HEK293 (cell line): ENCODE results near the gene RPL23.

Source experiments
- HOXD13 ChIP-seq: sonication (generic); formaldehyde crosslinking; IDR thresholded peaks from 2 replicates; pipeline ENCODE4 v1.8.0; 2022; ENCODE audit warnings: missing genetic modification reagents, borderline replicate concordance
- IKZF3 ChIP-seq: fragments of 450-650 bp; IDR thresholded peaks from 2 replicates; pipeline ENCODE4 v1.5.0; 2018; ENCODE audit warnings: missing biosample characterization, mild to moderate bottlenecking, missing genetic modification characterization, moderate library complexity
- KLF8 ChIP-seq: fragments of 450-650 bp; formaldehyde crosslinking; IDR thresholded peaks from 2 replicates; pipeline ENCODE4 v1.5.1; 2016; ENCODE audit warnings: missing biosample characterization, missing genetic modification characterization
- ZBTB21 ChIP-seq: fragments of 450-650 bp; formaldehyde crosslinking; IDR thresholded peaks from 2 replicates; pipeline ENCODE4 v1.5.1; 2017; ENCODE audit warnings: missing biosample characterization, missing genetic modification characterization
- ZFHX2 ChIP-seq: fragments of 450-650 bp; formaldehyde crosslinking; conservative IDR thresholded peaks from 2 replicates; pipeline ENCODE4 v1.5.1; 2016; ENCODE audit warnings: missing biosample characterization, missing genetic modification characterization
- ZIC2 ChIP-seq: fragments of 450-650 bp; formaldehyde crosslinking; IDR thresholded peaks from 2 replicates; pipeline ENCODE4 v1.5.1; 2016; ENCODE audit warnings: missing biosample characterization, missing genetic modification characterization
- ZNF155 ChIP-seq: fragments of 450-650 bp; formaldehyde crosslinking; IDR thresholded peaks from 2 replicates; pipeline ENCODE4 v1.5.1; 2016; ENCODE audit warnings: missing biosample characterization, missing genetic modification characterization
- ZNF157 ChIP-seq: fragments of 450-650 bp; formaldehyde crosslinking; IDR thresholded peaks from 2 replicates; pipeline ENCODE4 v1.5.1; 2016; ENCODE audit warnings: missing biosample characterization, missing genetic modification characterization
- ZNF311 ChIP-seq: fragments of 450-650 bp; formaldehyde crosslinking; IDR thresholded peaks from 2 replicates; pipeline ENCODE4 v1.5.1; 2017; ENCODE audit warnings: missing biosample characterization, missing genetic modification characterization, borderline replicate concordance
- ZNF366 ChIP-seq: fragments of 450-650 bp; formaldehyde crosslinking; conservative IDR thresholded peaks from 2 replicates; pipeline ENCODE4 v1.5.1; 2016; ENCODE audit warnings: missing biosample characterization, missing genetic modification characterization
- ZNF37A ChIP-seq: fragments of 450-650 bp; IDR thresholded peaks from 2 replicates; pipeline ENCODE4 v1.5.1; 2018; ENCODE audit warnings: missing biosample characterization, missing genetic modification characterization
- ZNF391 ChIP-seq: fragments of 450-650 bp; formaldehyde crosslinking; IDR thresholded peaks from 2 replicates; pipeline ENCODE4 v1.5.1; 2016; ENCODE audit warnings: low read depth, missing biosample characterization, missing genetic modification characterization, borderline replicate concordance
- ZNF394 ChIP-seq: fragments of 450-650 bp; formaldehyde crosslinking; IDR thresholded peaks from 2 replicates; pipeline ENCODE4 v1.5.1; 2016; ENCODE audit warnings: missing biosample characterization, missing genetic modification characterization, mild to moderate bottlenecking, moderate library complexity, borderline replicate concordance
- ZNF473 ChIP-seq: fragments of 450-650 bp; formaldehyde crosslinking; IDR thresholded peaks from 2 replicates; pipeline ENCODE4 v1.5.1; 2017; ENCODE audit warnings: missing biosample characterization, missing genetic modification characterization
- ZNF529 ChIP-seq: fragments of 450-650 bp; formaldehyde crosslinking; IDR thresholded peaks from 2 replicates; pipeline ENCODE4 v1.5.1; 2017; ENCODE audit warnings: missing genetic modification characterization, missing biosample characterization; ENCODE audit not compliant: insufficient replicate concordance
- ZNF600 ChIP-seq: fragments of 450-650 bp; formaldehyde crosslinking; IDR thresholded peaks from 2 replicates; pipeline ENCODE4 v1.5.1; 2016; ENCODE audit warnings: missing biosample characterization, missing genetic modification characterization
- ZNF626 ChIP-seq: fragments of 450-650 bp; sonication (Bioruptor Pico); formaldehyde crosslinking; IDR thresholded peaks from 2 replicates; pipeline ENCODE4 v1.5.1; 2018; ENCODE audit warnings: missing biosample characterization, missing genetic modification characterization, inconsistent platforms
- ZNF629 ChIP-seq: fragments of 450-650 bp; formaldehyde crosslinking; IDR thresholded peaks from 2 replicates; pipeline ENCODE4 v1.5.1; 2017; ENCODE audit warnings: missing biosample characterization, missing genetic modification characterization
- ZNF747 ChIP-seq: fragments of 450-650 bp; formaldehyde crosslinking; IDR thresholded peaks from 2 replicates; pipeline ENCODE4 v1.5.1; 2016; ENCODE audit warnings: missing biosample characterization, missing genetic modification characterization
- TF ChIP-seq, protein P1 (sequence below): fragments of 450-650 bp; formaldehyde crosslinking; IDR thresholded peaks from 2 replicates; pipeline ENCODE4 v1.5.1; 2017; ENCODE audit warnings: missing biosample characterization, missing genetic modification characterization
- TF ChIP-seq, protein P2 (sequence below): fragments of 450-650 bp; formaldehyde crosslinking; IDR thresholded peaks from 2 replicates; pipeline ENCODE4 v1.5.1; 2016; ENCODE audit warnings: missing biosample characterization, missing genetic modification characterization
- TF ChIP-seq, protein P3 (sequence below): fragments of 450-650 bp; IDR thresholded peaks from 2 replicates; pipeline ENCODE4 v1.5.1; 2018; ENCODE audit warnings: missing biosample characterization, missing genetic modification characterization
- TF ChIP-seq, protein P4 (sequence below): fragments of 450-650 bp; formaldehyde crosslinking; IDR thresholded peaks from 2 replicates; pipeline ENCODE4 v1.5.1; 2016; ENCODE audit warnings: missing biosample characterization, missing genetic modification characterization
- TF ChIP-seq, protein P5 (sequence below): fragments of 450-650 bp; formaldehyde crosslinking; IDR thresholded peaks from 2 replicates; pipeline ENCODE4 v1.5.1; 2016; ENCODE audit warnings: missing biosample characterization, missing genetic modification characterization
- TF ChIP-seq, protein P6 (sequence below): fragments of 450-650 bp; formaldehyde crosslinking; conservative IDR thresholded peaks from 2 replicates; pipeline ENCODE4 v1.5.1; 2016; ENCODE audit warnings: low read depth, missing biosample characterization, missing genetic modification characterization
- TF ChIP-seq, protein P7 (sequence below): fragments of 450-650 bp; formaldehyde crosslinking; IDR thresholded peaks from 2 replicates; pipeline ENCODE4 v1.5.1; 2016; ENCODE audit warnings: missing biosample characterization, missing genetic modification characterization

The RPL23 gene

DNA sequence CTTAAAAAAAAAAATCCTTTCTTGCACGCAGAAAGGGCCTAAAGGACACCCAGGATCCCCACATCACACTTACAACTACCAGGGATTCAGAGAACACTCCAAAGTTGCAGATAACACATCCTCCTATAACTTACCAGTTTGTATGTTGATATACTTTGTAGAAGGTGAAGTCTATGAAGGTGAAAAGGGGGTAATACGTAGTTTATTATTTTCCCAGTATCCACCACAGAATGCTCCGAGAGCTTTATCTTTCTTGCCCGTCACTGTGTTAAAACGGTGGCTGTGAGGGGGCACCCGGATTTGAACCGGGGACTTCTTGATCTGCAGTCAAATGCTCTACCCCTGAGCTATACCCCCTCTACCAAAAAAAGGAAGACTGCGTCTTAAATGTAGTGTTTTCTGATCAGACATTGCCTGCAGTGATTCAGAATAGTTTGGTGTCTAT, 7.9 kb upstream of the RPL23 start (continued):
- TF ChIP-seq, protein P1, sequence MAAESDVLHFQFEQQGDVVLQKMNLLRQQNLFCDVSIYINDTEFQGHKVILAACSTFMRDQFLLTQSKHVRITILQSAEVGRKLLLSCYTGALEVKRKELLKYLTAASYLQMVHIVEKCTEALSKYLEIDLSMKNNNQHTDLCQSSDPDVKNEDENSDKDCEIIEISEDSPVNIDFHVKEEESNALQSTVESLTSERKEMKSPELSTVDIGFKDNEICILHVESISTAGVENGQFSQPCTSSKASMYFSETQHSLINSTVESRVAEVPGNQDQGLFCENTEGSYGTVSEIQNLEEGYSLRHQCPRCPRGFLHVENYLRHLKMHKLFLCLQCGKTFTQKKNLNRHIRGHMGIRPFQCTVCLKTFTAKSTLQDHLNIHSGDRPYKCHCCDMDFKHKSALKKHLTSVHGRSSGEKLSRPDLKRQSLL (tag by site-specific recombination), result peak; percentile 22; the same call in 1 of the 2 replicates
- TF ChIP-seq, protein P2, sequence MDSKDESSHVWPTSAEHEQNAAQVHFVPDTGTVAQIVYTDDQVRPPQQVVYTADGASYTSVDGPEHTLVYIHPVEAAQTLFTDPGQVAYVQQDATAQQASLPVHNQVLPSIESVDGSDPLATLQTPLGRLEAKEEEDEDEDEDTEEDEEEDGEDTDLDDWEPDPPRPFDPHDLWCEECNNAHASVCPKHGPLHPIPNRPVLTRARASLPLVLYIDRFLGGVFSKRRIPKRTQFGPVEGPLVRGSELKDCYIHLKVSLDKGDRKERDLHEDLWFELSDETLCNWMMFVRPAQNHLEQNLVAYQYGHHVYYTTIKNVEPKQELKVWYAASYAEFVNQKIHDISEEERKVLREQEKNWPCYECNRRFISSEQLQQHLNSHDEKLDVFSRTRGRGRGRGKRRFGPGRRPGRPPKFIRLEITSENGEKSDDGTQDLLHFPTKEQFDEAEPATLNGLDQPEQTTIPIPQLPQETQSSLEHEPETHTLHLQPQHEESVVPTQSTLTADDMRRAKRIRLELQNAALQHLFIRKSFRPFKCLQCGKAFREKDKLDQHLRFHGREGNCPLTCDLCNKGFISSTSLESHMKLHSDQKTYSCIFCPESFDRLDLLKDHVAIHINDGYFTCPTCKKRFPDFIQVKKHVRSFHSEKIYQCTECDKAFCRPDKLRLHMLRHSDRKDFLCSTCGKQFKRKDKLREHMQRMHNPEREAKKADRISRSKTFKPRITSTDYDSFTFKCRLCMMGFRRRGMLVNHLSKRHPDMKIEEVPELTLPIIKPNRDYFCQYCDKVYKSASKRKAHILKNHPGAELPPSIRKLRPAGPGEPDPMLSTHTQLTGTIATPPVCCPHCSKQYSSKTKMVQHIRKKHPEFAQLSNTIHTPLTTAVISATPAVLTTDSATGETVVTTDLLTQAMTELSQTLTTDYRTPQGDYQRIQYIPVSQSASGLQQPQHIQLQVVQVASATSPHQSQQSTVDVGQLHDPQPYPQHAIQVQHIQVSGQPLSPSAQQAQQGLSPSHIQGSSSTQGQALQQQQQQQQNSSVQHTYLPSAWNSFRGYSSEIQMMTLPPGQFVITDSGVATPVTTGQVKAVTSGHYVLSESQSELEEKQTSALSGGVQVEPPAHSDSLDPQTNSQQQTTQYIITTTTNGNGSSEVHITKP (tag by site-specific recombination), result peak; percentile 65
- TF ChIP-seq ZNF473 (no peak), HOXD13 (CRISPR knock-in tag) (no peak), ZNF629 (tag by site-specific recombination) (peak; percentile 73; the same call in 1 of the 2 replicates), KLF8 (tag by site-specific recombination) (no peak), ZNF529 (tag by site-specific recombination) (no peak), ZFHX2 (tag by site-specific recombination) (no peak), ZNF394 (tag by site-specific recombination) (peak; percentile 58), ZNF311 (tag by site-specific recombination) (no peak), ZNF600 (tag by site-specific recombination) (peak; percentile 59; the same call in 1 of the 2 replicates), ZNF157 (tag by site-specific recombination) (no peak), ZNF747 (no peak), ZBTB21 (tag by site-specific recombination) (no peak), ZIC2 (tag by site-specific recombination) (no peak), IKZF3 (tag by site-specific recombination) (peak; percentile 57), ZNF37A (tag by site-specific recombination) (no peak), ZNF155 (no peak), ZNF391 (tag by site-specific recombination) (no peak), ZNF366 (tag by site-specific recombination) (peak; percentile 54), ZNF626 (no peak; the same call in 1 of the 2 replicates)
- TF ChIP-seq, protein P3, sequence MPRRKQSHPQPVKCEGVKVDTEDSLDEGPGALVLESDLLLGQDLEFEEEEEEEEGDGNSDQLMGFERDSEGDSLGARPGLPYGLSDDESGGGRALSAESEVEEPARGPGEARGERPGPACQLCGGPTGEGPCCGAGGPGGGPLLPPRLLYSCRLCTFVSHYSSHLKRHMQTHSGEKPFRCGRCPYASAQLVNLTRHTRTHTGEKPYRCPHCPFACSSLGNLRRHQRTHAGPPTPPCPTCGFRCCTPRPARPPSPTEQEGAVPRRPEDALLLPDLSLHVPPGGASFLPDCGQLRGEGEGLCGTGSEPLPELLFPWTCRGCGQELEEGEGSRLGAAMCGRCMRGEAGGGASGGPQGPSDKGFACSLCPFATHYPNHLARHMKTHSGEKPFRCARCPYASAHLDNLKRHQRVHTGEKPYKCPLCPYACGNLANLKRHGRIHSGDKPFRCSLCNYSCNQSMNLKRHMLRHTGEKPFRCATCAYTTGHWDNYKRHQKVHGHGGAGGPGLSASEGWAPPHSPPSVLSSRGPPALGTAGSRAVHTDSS (tag by site-specific recombination), result peak; percentile 46
- TF ChIP-seq, protein P4, sequence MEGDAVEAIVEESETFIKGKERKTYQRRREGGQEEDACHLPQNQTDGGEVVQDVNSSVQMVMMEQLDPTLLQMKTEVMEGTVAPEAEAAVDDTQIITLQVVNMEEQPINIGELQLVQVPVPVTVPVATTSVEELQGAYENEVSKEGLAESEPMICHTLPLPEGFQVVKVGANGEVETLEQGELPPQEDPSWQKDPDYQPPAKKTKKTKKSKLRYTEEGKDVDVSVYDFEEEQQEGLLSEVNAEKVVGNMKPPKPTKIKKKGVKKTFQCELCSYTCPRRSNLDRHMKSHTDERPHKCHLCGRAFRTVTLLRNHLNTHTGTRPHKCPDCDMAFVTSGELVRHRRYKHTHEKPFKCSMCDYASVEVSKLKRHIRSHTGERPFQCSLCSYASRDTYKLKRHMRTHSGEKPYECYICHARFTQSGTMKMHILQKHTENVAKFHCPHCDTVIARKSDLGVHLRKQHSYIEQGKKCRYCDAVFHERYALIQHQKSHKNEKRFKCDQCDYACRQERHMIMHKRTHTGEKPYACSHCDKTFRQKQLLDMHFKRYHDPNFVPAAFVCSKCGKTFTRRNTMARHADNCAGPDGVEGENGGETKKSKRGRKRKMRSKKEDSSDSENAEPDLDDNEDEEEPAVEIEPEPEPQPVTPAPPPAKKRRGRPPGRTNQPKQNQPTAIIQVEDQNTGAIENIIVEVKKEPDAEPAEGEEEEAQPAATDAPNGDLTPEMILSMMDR (tag by site-specific recombination), result no peak
- TF ChIP-seq, protein P5, sequence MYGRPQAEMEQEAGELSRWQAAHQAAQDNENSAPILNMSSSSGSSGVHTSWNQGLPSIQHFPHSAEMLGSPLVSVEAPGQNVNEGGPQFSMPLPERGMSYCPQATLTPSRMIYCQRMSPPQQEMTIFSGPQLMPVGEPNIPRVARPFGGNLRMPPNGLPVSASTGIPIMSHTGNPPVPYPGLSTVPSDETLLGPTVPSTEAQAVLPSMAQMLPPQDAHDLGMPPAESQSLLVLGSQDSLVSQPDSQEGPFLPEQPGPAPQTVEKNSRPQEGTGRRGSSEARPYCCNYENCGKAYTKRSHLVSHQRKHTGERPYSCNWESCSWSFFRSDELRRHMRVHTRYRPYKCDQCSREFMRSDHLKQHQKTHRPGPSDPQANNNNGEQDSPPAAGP, result peak; percentile 41; the same call in 1 of the 2 replicates
- TF ChIP-seq, protein P6, sequence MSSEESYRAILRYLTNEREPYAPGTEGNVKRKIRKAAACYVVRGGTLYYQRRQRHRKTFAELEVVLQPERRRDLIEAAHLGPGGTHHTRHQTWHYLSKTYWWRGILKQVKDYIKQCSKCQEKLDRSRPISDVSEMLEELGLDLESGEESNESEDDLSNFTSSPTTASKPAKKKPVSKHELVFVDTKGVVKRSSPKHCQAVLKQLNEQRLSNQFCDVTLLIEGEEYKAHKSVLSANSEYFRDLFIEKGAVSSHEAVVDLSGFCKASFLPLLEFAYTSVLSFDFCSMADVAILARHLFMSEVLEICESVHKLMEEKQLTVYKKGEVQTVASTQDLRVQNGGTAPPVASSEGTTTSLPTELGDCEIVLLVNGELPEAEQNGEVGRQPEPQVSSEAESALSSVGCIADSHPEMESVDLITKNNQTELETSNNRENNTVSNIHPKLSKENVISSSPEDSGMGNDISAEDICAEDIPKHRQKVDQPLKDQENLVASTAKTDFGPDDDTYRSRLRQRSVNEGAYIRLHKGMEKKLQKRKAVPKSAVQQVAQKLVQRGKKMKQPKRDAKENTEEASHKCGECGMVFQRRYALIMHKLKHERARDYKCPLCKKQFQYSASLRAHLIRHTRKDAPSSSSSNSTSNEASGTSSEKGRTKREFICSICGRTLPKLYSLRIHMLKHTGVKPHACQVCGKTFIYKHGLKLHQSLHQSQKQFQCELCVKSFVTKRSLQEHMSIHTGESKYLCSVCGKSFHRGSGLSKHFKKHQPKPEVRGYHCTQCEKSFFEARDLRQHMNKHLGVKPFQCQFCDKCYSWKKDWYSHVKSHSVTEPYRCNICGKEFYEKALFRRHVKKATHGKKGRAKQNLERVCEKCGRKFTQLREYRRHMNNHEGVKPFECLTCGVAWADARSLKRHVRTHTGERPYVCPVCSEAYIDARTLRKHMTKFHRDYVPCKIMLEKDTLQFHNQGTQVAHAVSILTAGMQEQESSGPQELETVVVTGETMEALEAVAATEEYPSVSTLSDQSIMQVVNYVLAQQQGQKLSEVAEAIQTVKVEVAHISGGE, result no peak
- TF ChIP-seq, protein P7, sequence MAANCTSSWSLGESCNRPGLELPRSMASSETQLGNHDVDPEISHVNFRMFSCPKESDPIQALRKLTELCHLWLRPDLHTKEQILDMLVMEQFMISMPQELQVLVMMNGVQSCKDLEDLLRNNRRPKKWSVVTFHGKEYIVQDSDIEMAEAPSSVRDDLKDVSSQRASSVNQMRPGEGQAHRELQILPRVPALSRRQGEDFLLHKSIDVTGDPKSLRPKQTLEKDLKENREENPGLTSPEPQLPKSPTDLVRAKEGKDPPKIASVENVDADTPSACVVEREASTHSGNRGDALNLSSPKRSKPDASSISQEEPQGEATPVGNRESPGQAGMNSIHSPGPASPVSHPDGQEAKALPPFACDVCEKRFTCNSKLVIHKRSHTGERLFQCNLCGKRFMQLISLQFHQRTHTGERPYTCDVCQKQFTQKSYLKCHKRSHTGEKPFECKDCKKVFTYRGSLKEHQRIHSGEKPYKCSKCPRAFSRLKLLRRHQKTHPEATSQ, result no peak
